HL-60 (cell line): ENCODE results near the gene POU3F2.

Experiments used
- GABPA ChIP-seq: IDR thresholded peaks from 2 replicates; pipeline ENCODE4 v1.6.1; 2012; ENCODE audit warnings: low read depth
- POLR2AphosphoS5 ChIP-seq: IDR thresholded peaks from 2 replicates; pipeline ENCODE4 v1.6.1; 2012; ENCODE audit warnings: low read depth
- TF ChIP-seq, protein P1 (sequence below): IDR thresholded peaks from one replicate; pipeline ENCODE4 v1.5.1; 2011; ENCODE audit warnings: low read length, control low read depth, inconsistent platforms; ENCODE audit not compliant: insufficient read depth
- TF ChIP-seq, protein P2 (sequence below): IDR thresholded peaks from 2 replicates; pipeline ENCODE4 v1.6.1; 2012; ENCODE audit warnings: low read depth; ENCODE audit not compliant: insufficient replicate concordance

DNA sequence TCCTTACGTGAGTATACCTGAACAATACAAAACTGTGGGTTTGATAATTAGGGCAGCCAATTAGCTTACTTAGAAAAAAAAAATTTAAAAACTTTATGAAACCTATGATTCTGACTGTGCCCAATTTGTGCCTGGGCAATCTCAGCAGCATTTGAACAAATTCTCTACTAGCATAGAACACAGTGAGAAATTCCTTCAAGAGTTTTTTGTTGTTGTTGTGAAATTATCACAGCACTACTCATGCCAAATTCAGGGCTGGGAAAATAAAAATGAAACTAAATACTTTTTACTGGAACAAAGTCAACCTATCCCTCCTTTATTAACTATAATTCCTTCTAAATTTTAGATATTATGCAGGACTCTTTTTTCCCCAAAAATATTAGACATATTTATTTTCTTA is 42.9 kb downstream of the POU3F2 start:
- TF ChIP-seq, protein P1, sequence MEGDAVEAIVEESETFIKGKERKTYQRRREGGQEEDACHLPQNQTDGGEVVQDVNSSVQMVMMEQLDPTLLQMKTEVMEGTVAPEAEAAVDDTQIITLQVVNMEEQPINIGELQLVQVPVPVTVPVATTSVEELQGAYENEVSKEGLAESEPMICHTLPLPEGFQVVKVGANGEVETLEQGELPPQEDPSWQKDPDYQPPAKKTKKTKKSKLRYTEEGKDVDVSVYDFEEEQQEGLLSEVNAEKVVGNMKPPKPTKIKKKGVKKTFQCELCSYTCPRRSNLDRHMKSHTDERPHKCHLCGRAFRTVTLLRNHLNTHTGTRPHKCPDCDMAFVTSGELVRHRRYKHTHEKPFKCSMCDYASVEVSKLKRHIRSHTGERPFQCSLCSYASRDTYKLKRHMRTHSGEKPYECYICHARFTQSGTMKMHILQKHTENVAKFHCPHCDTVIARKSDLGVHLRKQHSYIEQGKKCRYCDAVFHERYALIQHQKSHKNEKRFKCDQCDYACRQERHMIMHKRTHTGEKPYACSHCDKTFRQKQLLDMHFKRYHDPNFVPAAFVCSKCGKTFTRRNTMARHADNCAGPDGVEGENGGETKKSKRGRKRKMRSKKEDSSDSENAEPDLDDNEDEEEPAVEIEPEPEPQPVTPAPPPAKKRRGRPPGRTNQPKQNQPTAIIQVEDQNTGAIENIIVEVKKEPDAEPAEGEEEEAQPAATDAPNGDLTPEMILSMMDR, result no peak
- TF ChIP-seq, protein P2, sequence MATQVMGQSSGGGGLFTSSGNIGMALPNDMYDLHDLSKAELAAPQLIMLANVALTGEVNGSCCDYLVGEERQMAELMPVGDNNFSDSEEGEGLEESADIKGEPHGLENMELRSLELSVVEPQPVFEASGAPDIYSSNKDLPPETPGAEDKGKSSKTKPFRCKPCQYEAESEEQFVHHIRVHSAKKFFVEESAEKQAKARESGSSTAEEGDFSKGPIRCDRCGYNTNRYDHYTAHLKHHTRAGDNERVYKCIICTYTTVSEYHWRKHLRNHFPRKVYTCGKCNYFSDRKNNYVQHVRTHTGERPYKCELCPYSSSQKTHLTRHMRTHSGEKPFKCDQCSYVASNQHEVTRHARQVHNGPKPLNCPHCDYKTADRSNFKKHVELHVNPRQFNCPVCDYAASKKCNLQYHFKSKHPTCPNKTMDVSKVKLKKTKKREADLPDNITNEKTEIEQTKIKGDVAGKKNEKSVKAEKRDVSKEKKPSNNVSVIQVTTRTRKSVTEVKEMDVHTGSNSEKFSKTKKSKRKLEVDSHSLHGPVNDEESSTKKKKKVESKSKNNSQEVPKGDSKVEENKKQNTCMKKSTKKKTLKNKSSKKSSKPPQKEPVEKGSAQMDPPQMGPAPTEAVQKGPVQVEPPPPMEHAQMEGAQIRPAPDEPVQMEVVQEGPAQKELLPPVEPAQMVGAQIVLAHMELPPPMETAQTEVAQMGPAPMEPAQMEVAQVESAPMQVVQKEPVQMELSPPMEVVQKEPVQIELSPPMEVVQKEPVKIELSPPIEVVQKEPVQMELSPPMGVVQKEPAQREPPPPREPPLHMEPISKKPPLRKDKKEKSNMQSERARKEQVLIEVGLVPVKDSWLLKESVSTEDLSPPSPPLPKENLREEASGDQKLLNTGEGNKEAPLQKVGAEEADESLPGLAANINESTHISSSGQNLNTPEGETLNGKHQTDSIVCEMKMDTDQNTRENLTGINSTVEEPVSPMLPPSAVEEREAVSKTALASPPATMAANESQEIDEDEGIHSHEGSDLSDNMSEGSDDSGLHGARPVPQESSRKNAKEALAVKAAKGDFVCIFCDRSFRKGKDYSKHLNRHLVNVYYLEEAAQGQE, result no peak
- no peak for TF ChIP-seq POLR2AphosphoS5
- no peak for TF ChIP-seq GABPA
